Right kidney (tissue), 1 donor: ENCODE results near the gene ANP32E.
"Not testable (repeated sequence)": the region's sequence is repeated elsewhere in the genome, so short reads cannot be mapped to it uniquely, and the experiment has no call there.

Experiments
- DNase-seq: peaks from one replicate; pipeline ENCODE4 v3.0.0-alpha.2; 2016

The ANP32E gene

GRCh38 chr1:150213170-150214098 lies 22.5 kb downstream of the ANP32E start:
- peak; percentile 84 for DNase-seq

DNA sequence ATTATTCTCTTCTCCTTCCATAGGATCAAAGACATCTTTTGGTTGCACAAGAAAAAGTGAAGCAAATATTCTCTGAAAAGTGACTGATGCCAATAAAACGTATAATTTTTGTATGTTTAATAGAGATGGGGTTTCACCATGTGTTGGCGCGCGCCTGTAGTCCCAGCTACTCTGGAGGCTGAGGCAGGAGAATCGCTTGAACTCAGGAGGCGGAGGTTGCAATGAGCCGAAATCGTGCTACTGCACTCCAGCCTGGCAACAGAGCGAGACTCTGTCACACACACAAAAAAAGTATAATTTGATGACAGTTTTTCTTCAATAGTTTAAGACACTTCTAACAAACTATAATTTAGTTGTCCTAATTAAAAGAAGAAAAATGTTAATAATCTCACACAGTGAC lies 23.8 kb downstream of the ANP32E start:
- no peak for DNase-seq

DNA sequence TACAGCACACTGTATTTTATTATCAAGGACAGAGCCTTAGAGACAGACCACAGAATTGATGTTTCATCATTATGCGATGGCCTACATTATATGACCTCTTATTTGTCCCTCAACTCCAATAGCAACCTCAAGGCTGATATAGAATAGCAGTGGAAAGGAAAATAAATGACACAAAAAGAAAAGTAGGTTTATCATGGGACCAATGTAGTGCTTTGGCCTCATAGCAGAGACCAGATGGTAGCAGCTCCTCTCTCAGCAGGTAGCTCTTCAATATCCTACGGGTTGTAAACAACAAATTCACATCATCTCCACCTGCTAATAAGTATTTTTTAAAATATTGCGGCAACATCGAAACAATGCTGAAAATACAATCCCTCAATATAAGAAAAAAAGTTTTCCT lies 25.2 kb downstream of the ANP32E start:
- DNase-seq: no peak

DNA sequence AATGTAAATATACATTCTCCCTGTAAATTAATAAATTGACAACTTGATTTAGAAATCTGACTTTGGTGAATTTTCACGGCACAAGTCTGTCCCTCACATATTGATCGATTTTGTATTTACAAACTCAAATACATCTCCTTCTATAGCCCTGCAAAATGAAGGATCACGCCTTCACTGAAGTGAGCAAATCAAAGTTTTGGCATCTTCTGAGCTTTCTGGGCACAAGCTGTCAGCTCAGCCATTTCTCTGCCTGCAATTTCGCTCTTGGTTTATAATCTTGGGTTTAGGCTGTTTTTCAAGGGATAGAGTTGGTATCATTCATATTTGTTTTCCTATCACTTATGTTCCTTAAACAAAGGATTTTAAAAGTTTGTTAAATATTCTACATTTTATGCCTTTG lies 25.8 kb downstream of the ANP32E start:
- no peak for DNase-seq

DNA sequence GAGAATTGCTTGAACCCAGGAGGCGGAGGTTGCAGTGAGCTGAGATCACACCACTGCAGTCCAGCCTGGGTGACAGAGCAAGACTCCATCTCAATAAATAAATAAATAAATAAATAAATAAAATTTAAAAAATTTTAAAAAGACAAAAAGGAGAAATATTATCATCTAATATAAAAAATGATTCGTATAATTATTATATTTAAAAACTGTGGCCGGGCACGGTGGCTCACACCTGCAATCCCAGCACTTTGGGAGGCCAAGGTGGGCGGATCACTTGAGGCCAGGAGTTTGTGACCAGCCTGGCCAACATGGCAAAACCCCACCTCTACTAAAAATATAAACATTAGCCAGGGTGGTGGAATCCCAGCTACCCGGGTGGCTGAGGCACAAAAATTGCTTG lies 27.5 kb downstream of the ANP32E start:
- DNase-seq: not testable (repeated sequence)

DNA sequence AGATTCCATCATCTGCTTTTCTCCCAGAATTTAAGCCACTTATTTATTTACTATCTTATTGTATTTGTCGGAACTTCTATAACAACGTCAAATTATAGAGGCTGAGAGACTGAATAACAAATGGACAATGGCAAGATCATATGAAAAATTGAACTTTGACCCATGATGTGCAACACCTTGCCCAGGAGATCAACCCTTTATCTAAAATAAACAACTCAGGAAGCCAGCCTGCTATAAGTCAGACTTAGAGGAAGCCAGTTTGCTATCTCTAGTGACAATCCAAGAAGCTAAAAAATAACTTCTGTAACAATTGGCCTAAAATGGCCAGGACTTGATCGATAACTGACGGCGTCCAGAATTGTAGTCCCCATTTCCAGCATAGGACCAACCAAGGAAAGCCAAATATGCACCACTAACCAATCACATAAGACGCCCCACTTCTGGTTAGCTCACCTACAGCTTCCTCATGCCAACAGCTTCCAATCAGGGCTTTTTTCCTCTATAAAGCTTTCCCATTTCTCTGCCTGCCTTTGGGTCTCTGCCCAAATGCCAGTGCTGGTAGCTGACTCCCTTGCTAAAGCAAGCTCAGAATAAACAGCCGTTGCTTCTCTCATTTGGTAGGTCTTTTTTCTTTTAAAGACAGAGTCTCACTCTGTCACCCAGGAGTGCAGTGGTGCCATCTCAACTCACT lies 28.5 kb downstream of the ANP32E start:
- DNase-seq: no peak

DNA sequence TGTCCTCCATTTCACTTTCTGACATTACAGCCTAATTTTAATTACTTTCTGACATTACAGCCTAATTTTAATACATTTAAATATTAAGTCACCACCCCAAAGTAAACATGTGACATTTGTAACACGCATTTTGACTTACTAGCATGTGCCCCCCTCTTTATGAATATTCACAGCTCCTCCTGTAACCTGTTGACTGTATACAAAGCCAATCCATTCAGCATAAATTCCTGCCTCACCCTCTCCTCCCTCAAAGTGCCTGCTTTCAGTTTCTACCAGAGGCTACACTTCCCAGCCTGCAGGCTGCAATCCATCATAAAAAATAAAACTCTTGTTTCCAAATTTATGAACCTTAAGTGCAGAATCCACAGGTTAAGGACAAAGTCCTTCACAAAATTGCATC lies 39.5 kb downstream of the ANP32E start:
- no peak for DNase-seq

DNA sequence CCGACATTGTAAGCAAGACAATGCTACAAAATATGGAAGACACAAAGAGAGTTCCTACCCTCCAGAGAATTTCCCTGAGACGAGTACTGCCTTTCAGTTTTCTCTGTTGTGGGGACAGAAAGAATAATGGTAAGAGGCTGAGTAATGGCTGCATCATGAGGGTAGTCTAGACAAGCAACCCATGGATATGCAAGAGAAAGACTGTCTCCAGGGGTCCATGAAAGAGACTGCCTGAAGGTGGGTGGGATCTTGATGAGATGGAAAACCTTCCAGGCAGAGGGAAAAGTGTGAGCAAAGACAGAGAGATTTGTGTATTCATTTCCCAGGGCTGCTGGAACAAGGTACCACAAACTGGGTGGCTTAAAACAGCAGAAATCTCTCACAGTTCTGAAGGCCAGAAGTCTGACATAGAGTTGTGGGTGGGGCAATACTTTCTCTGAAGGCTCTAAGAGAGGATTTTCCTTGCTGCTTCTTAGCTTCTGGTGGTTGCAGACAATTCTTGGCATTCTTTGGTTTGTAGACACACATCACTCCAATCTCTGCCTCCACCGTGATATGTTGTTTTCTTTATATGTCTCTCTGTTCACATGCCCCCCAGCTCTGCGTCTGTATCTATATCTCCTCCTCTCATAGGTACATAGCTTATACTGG lies 41.4 kb downstream of the ANP32E start:
- no peak for DNase-seq

- no peak for DNase-seq
Observed at GRCh38 chr1:150192012-150192411, 43.9 kb downstream of the ANP32E start.

DNA sequence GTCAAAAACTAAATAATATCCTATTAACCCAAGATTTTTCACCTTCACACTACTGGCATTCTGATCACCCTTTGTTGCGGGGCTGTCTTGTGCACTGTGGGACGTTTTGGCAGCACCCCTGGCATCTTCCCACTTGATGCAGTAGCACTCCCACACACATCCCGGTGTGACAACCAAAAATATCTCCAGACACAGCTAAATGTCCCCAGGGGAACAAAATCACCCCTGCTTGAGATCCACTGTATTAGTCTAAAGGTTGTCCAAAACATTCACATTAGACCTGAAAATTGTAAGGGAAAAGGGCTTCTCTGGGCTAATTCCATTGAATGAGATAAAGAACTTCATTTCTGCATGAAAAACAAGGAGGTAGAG lies 48.4 kb downstream of the ANP32E start:
- no peak for DNase-seq

DNA sequence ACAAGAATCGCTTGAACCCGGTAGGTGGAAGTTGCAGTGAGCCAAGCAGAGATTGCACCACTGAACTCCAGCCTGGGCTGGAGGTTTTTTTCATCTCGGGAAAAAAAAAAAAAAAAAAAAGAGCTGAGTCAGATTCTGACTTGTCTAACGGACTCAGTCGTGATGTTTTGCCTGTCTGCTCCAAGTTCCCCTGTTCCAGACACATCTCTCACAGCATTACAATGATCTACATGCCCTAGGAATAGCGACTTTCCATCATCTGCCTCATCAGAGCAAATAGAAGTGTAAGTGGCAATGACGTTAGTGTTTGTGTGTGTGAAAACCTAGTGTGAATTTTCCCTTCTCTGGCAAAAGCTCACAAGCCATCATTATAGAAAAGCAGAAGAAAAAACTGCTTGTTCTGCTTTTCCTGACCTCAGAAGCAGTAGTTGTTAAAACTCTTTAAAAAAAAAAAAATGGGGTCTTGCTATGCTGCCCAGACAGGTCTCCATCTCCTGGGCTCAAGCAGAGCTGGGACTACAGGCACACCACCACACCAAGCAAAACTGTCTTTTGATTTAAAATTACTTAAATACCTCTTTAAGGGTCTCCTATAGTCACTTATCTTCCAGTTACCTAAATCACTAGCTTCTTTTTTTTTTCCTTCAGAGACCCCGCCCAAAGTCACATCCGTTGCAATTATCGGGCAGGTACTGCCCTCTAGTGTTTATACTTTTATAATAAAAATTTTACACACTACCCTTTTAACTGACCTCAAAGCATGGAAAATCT lies 48.9 kb downstream of the ANP32E start:
- peak; percentile 54 for DNase-seq

GRCh38 chr1:150186438-150186788 lies 49.5 kb downstream of the ANP32E start:
- DNase-seq: not testable (repeated sequence)

DNA sequence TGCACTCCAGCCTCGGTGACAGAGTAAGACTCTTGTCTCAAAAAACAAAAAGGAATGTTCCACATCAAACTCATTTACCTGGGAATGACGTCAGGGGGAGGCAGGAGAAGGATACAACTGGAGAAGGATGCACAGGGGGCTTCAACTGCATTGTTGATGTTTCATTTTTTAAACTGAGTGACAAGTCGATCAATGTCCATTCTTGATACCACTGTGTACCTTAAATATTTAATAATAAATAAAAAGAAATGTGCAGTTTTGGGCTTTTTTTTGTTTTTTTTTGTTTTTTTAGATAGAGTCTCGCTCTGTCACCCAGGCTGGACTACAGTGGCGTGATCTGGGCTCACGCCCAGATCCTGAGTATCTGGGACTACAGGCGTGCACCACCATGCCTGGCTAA lies 50.4 kb downstream of the ANP32E start:
- DNase-seq: no peak

- no peak for DNase-seq
Observed at GRCh38 chr1:150183061-150183460, 52.9 kb downstream of the ANP32E start.

DNA sequence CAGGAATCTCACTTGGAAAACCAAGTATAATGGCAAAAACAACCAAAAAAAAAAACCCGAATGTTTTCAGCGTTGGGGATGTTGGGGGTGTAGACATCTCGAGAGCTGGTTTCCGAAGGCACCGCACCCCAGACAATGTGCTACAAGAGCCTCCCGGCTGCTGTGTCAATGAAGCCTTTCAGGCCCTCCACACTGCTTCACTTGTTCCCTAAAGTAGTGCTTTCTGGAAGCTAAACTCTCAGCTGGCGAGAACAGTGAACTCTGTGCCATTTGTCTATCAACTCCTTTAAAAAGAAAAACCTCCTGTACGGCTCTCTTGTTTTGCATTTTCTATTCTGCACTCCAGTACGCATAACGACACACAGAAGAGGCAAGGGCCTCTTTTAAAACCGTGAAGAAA lies 53.7 kb downstream of the ANP32E start:
- DNase-seq: no peak

DNA sequence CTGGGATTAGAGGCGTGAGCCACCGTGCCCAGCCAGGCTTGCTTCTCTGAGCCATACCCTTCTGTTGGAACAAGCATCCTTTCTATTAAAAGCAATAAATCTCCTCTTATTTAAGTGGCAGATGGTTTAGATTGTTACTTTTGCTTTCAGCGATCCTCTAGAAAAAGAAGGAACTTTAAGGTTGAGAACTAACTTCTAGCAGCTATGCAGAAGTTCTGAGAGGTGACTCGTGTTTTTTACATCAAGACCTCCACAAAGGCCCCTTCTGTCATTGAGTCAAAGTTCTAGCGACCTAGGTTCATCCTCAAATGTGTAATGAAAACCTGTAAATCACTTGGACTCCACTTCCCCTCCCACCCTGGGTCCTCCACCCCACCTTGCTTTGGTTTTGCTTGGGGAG lies 55.4 kb downstream of the ANP32E start:
- no peak for DNase-seq

DNA sequence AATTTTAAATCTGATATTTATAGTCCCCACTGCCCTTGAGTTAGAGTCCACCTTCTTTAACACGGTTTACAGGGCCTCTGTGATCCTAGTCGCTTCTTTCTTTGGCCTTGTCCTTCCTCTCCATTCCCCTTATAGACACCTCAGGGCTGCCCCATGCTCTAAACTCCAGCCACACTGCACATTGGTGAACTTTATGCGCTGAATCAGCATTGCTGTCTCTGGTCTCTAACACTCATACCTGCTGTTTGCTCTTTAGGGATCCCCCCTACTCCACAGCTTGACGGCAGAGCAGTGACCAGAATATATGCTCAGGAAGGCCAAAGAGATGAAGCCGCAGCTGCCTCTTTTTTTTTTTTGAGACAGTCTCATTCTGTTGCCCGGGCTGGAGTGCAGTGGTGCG lies 56.0 kb downstream of the ANP32E start:
- DNase-seq: no peak

DNA sequence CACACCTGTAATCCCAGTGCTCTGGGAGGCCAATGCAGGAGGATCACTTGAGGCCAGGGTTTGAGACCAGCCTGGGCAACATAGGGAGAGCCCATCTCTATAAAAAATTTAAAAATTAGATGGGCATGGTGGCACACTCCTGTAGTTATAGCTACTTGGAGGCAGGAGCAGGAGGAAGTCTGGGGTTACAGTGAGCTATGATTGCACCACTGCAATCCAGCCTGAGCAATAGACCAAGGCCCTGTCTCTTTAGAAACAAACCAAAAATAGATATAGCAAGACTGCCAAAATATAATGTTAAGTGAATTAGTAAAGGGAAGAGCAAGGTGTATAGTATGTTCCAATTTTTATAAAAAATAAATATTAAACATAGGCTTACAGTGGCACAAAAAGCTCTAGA lies 57.4 kb downstream of the ANP32E start:
- no peak for DNase-seq

DNA sequence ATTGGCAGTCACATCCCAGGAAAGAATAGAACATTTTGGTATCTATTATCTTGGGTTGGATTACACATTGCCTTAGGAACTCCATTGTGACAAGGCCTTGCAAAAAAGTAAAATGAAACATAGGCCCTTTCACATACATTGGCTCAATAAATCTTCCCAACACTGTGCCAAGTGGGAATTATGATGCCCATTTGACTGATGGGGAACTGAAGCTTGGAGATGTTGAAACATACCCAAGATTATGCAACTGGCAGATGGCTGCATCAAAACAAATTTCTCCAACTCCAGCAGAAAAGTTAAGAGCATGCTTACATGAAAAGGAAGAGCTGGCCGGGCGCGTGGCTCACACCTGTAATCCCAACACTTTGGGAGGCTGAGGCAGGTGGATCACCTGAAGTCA lies 59.3 kb downstream of the ANP32E start:
- no peak for DNase-seq

GRCh38 chr1:150173141-150173585 lies 62.7 kb downstream of the ANP32E start:
- DNase-seq: no peak

DNA sequence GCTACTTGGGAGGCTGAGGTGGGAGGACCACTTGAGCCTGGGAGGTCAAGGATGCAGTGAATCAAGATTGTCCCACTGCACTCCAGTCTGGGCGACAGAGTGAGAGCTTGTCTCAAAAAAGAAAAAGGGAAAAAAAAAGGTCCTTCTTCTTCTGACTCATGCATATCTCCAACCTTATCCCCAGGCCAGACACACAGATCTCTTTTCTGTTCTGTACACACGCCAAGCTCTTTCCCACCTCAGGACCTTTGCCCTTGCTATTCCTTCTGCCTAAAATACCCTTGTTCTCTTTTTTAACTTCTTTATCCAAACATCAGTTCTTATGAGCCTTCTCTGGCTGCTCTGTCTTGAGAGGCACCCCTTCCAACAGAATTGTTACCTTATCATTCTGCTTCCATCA lies 64.1 kb downstream of the ANP32E start:
- DNase-seq: no peak

DNA sequence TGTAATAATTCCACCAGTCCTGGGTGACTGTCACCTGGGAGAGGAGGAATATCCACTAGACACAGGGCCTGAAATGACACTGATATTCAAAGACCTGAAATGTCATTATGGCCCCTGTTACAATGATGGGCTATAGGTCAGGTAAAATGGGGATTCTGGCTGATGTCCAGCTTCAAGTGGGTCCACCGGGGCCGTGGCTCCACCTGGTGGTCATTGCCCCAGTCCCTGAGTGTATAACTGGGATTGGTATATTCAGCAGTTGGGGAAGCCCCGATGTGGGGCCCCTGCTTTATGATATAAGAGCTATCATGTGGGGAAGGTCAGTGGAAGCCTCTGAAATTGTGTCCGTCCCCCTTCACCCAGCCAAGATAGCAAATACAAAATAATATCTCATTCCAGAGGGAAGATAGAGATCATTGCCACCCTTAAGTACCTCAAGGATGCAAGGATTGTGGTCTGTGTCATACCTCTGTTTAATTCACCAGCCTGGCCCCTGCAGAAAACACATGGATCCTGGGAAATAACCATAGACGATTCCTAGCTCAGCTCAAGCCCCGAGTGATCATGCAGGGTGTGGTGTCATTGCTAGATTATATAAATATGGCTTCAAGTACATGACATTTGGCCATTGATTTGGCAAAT lies 66.8 kb downstream of the ANP32E start:
- DNase-seq: peak; percentile 41
